ENCODE results near the gene GRIPAP1.

The GRIPAP1 gene

GRCh38 chrX:49003696-49004095 lies 1.6 kb upstream of the GRIPAP1 start:
- Histone ChIP-seq H3K4me3 (replicated peaks; ENCODE audit: insufficient read depth, low read length) (no peak overlapping the region), H3K27ac (replicated peaks) (no peak overlapping the region), H3K27me3 (ENCODE audit: insufficient read depth, poor library complexity, severe bottlenecking) (no peaks in the 10 kb centered on the region)
- DNase-seq (ENCODE audit: low read depth in 1 of 2, low spot score in 1 of 2) = no peak
- TF ChIP-seq POLR2AphosphoS5 (IDR thresholded peaks at IDR 0.05; ENCODE audit: low read depth) (no peak), CTCF (IDR thresholded peaks at IDR 0.05; ENCODE audit: insufficient read depth, low read length) (no peak), SPI1 (IDR thresholded peaks at IDR 0.05; ENCODE audit: borderline replicate concordance, low read depth) (no peak), GABPA (IDR thresholded peaks at IDR 0.05; ENCODE audit: low read depth) (no peak), REST (IDR thresholded peaks at IDR 0.05; ENCODE audit: insufficient replicate concordance, low read depth) (no peak)

GRCh38 chrX:49001521-49002090 lies 458 bp downstream of the GRIPAP1 start:
- no peaks in the 10 kb centered on the region for H3K27me3 ChIP-seq (ENCODE audit: insufficient read depth, poor library complexity, severe bottlenecking)
- peak overlapping the region; percentile 69 for H3K4me3 ChIP-seq (replicated peaks; ENCODE audit: insufficient read depth, low read length)
- peak overlapping the region; percentile 98 for H3K27ac ChIP-seq (replicated peaks)
- TF ChIP-seq POLR2AphosphoS5 (IDR thresholded peaks at IDR 0.05; ENCODE audit: low read depth) (no peak), CTCF (IDR thresholded peaks at IDR 0.05; ENCODE audit: insufficient read depth, low read length) (no peak), SPI1 (IDR thresholded peaks at IDR 0.05; ENCODE audit: borderline replicate concordance, low read depth) (no peak), REST (IDR thresholded peaks at IDR 0.05; ENCODE audit: insufficient replicate concordance, low read depth) (no peak), GABPA (IDR thresholded peaks at IDR 0.05; ENCODE audit: low read depth) (no peak)
- peak in 1 of 2 experiments; percentile 52 for DNase-seq (ENCODE audit: low read depth in 1 of 2, low spot score in 1 of 2)

- H3K27ac ChIP-seq (replicated peaks) = no peak overlapping the region
- TF ChIP-seq POLR2AphosphoS5 (IDR thresholded peaks at IDR 0.05; ENCODE audit: low read depth) (no peak), SPI1 (IDR thresholded peaks at IDR 0.05; ENCODE audit: borderline replicate concordance, low read depth) (no peak), GABPA (IDR thresholded peaks at IDR 0.05; ENCODE audit: low read depth) (no peak), REST (IDR thresholded peaks at IDR 0.05; ENCODE audit: insufficient replicate concordance, low read depth) (no peak), CTCF (IDR thresholded peaks at IDR 0.05; ENCODE audit: insufficient read depth, low read length) (no peak)
- DNase-seq (ENCODE audit: low read depth in 1 of 2, low spot score in 1 of 2) = no peak
- no peaks in the 10 kb centered on the region for H3K27me3 ChIP-seq (ENCODE audit: insufficient read depth, poor library complexity, severe bottlenecking)
- no peak overlapping the region for H3K4me3 ChIP-seq (replicated peaks; ENCODE audit: insufficient read depth, low read length)
Observed at GRCh38 chrX:49000636-49001035, 1.4 kb downstream of the GRIPAP1 start.
